ENCODE results near the gene RAD51C.
"Not testable (repeated sequence)": the region's sequence is repeated elsewhere in the genome, so short reads cannot be mapped to it uniquely, and the experiment has no call there.

GRCh38 chr17:58657962-58658803, 34.2 kb upstream of the RAD51C start:
- TF ChIP-seq CTCF (IDR thresholded peaks at IDR 0.05; ENCODE audit: low read depth, low read length); EZH2phosphoT487 (IDR thresholded peaks at IDR 0.05; ENCODE audit: low read depth): not testable (repeated sequence)
